Activated CD4-positive, alpha-beta T cell treated with anti-CD3 and anti-CD28 coated beads, Interleukin-2, Interleukin-4, amounts not matched to agents 100 ng/mL and 50 ng/mL, durations not matched to agents 16 hours and 8 hours (primary cell): Measurements from ENCODE around the gene IFITM5.

ENCODE experiments used
- DNase-seq: peaks from one replicate; pipeline ENCODE4 v3.0.0-alpha.2; 2020; ENCODE audit warnings: low spot score

IFITM5 gene

GRCh38 chr11:295351-296170 is 3.8 kb downstream of the IFITM5 start:
- DNase-seq = no peak

GRCh38 chr11:294780-295179 is 4.5 kb downstream of the IFITM5 start:
- no peak for DNase-seq

- no peak for DNase-seq
Measured at GRCh38 chr11:293852-294661, 5.3 kb downstream of the IFITM5 start.

- no peak for DNase-seq
Measured at GRCh38 chr11:293271-293851, 6.0 kb downstream of the IFITM5 start.

- no peak for DNase-seq
Measured at GRCh38 chr11:292211-293121, 6.9 kb downstream of the IFITM5 start.

- DNase-seq = no peak
Measured at GRCh38 chr11:291281-292210, 7.8 kb downstream of the IFITM5 start.

GRCh38 chr11:290621-291231 is 8.6 kb downstream of the IFITM5 start:
- DNase-seq = no peak

GRCh38 chr11:289712-290620 is 9.4 kb downstream of the IFITM5 start:
- DNase-seq = no peak

- no peak for DNase-seq
Measured at GRCh38 chr11:289398-289711, 10.0 kb downstream of the IFITM5 start.

GRCh38 chr11:288478-289397 is 10.6 kb downstream of the IFITM5 start, which contains the start of gene PGGHG:
TSS of gene PGGHG (plus strand) at chr11:289126. CDS start at chr11:289817, 691 bp downstream.
- DNase-seq = no peak

GRCh38 chr11:287821-288477 is 11.4 kb downstream of the IFITM5 start:
- no peak for DNase-seq

GRCh38 chr11:286977-287820 is 12.1 kb downstream of the IFITM5 start:
- peak; percentile 17 for DNase-seq

GRCh38 chr11:285894-286220 is 13.5 kb downstream of the IFITM5 start:
- no peak for DNase-seq

- no peak for DNase-seq
Measured at GRCh38 chr11:285021-285893, 14.1 kb downstream of the IFITM5 start.

GRCh38 chr11:284105-285020 is 15.0 kb downstream of the IFITM5 start:
- DNase-seq = no peak
